Breast epithelium (tissue), 4 donors: ENCODE data around the gene ORM2. TPM values are rescaled to one million over a fixed set of nuclear protein-coding genes. Genes with fewer than 3 reads are reported as not detected.

Experiments
- DNase-seq, 2 donors: peaks; one replicate each; pipeline ENCODE4 v3.0.0-alpha.2; 2019; ENCODE audit warnings: low spot score in 2 of 2
- H3K27ac ChIP-seq, 2 donors: fragments of 200-600 bp; sonication (generic) in 1 of 2; one replicate each; pipeline ENCODE4 v1.5.1; 2016 to 2019; ENCODE audit warnings: mild to moderate bottlenecking in 1 of 2
- H3K27me3 ChIP-seq, 2 donors: fragments of 200-600 bp; sonication (generic) in 1 of 2; one replicate each; pipeline versions ENCODE4 v1.5.1 to v1.6.0; 2017 to 2019; ENCODE audit warnings: control low read depth in 1 of 2, mild to moderate bottlenecking in 1 of 2
- H3K36me3 ChIP-seq: fragments of 200-600 bp; one replicate; pipeline ENCODE4 v1.5.1; 2019
- H3K4me1 ChIP-seq, 2 donors: fragments of 200-600 bp; sonication (generic); one replicate each; pipeline ENCODE4 v1.5.1; 2016 to 2019; ENCODE audit warnings: control low read depth in 1 of 2
- H3K4me3 ChIP-seq, 3 donors: fragments of 200-600 bp; sonication (generic); 1 replicate in 2 of 3; 2 replicates in 1 of 3; pipeline ENCODE4 v1.5.1; 2016 to 2019; ENCODE audit warnings: mild to moderate bottlenecking in 3 of 3, moderate library complexity in 2 of 3
- H3K9me3 ChIP-seq, 2 donors: fragments of 200-600 bp; sonication (generic) in 1 of 2; one replicate each; pipeline ENCODE4 v1.5.1; 2016 to 2019; ENCODE audit warnings: control low read depth in 1 of 2
- CTCF ChIP-seq, 3 donors: fragments of 450-650 bp; IDR thresholded peaks; one replicate each; pipeline ENCODE4 v1.5.1; 2016 to 2017; ENCODE audit warnings: antibody characterized with exemption in 3 of 3, mild to moderate bottlenecking in 3 of 3, moderate library complexity in 3 of 3
- POLR2A ChIP-seq: fragments of 450-650 bp; IDR thresholded peaks from one replicate; pipeline ENCODE4 v1.6.1; 2016; ENCODE audit warnings: antibody characterized with exemption, mild to moderate bottlenecking, moderate library complexity
- POLR2AphosphoS5 ChIP-seq, 3 donors: sonication (generic); formaldehyde crosslinking; IDR thresholded peaks; one replicate each; pipeline ENCODE4 v1.6.1; 2017; ENCODE audit warnings: antibody characterized with exemption in 3 of 3
- intact Hi-C: fragments of 100-400 bp; cut with DNase I; formaldehyde crosslinking; loops from one replicate; pipeline ENCODE4 v1.15.1; 2023; ENCODE audit warnings: low total_unique reads
- total RNA-seq, 3 donors: library from RNA; depleted of rRNA; stranded (reverse); fragments of >200 nt; gene quantifications; one replicate each; pipeline ENCODE4 v1.1.0, GENCODE V29; 2016

Gene ORM2
- total RNA-seq, 3 donors from 2014 or later, result 1.6 to 2.9 TPM; not detected in 1

- H3K27me3 ChIP-seq, result no peaks in the 10 kb centered on the region
- H3K4me1 ChIP-seq, result peaks cover 0 to 12% of the 10 kb centered on the region in 2 donors
- H3K27ac ChIP-seq, result no peak overlapping the region
- intact Hi-C loops, result no loop called here
- no peak overlapping the region for H3K4me3 ChIP-seq
- DNase-seq, result no peak
- no peaks in the 10 kb centered on the region for H3K9me3 ChIP-seq
- H3K36me3 ChIP-seq, result no peaks in the 10 kb centered on the region
- TF ChIP-seq CTCF (IDR thresholded peaks at IDR 0.05), result no peak
- TF ChIP-seq POLR2A, result no peak
- no peak for TF ChIP-seq POLR2AphosphoS5 (IDR thresholded peaks at IDR 0.05)
Observed at GRCh38 chr9:114373960-114374730, 44.5 kb downstream of the ORM2 start.

GRCh38 chr9:114374936-114375335 lies 45.3 kb downstream of the ORM2 start:
- H3K4me3 ChIP-seq, result no peak overlapping the region
- intact Hi-C loops, result no loop called here
- no peaks in the 10 kb centered on the region for H3K9me3 ChIP-seq
- H3K27ac ChIP-seq, result no peak overlapping the region
- H3K36me3 ChIP-seq, result no peaks in the 10 kb centered on the region
- TF ChIP-seq CTCF (IDR thresholded peaks at IDR 0.05) (no peak), POLR2A (no peak), POLR2AphosphoS5 (IDR thresholded peaks at IDR 0.05) (no peak)
- H3K4me1 ChIP-seq, result peaks cover 0 to 12% of the 10 kb centered on the region in 2 donors
- no peaks in the 10 kb centered on the region for H3K27me3 ChIP-seq
- no peak for DNase-seq

GRCh38 chr9:114375386-114376175 lies 45.9 kb downstream of the ORM2 start:
- intact Hi-C loops, result no loop called here
- Histone ChIP-seq H3K27ac (no peak overlapping the region), H3K4me3 (no peak overlapping the region), H3K4me1 (peaks cover 0 to 12% of the 10 kb centered on the region in 2 donors), H3K27me3 (no peaks in the 10 kb centered on the region), H3K9me3 (no peaks in the 10 kb centered on the region), H3K36me3 (no peaks in the 10 kb centered on the region)
- TF ChIP-seq POLR2AphosphoS5 (IDR thresholded peaks at IDR 0.05), result no peak
- TF ChIP-seq POLR2A, result no peak
- no peak for TF ChIP-seq CTCF (IDR thresholded peaks at IDR 0.05)
- DNase-seq, result no peak

GRCh38 chr9:114376586-114377445 lies 47.1 kb downstream of the ORM2 start:
- no peaks in the 10 kb centered on the region for H3K27me3 ChIP-seq
- H3K36me3 ChIP-seq, result no peaks in the 10 kb centered on the region
- no peak for DNase-seq
- H3K4me1 ChIP-seq, result peaks cover 0 to 10% of the 10 kb centered on the region in 2 donors
- intact Hi-C loops, result no loop called here
- no peak overlapping the region for H3K4me3 ChIP-seq
- no peaks in the 10 kb centered on the region for H3K9me3 ChIP-seq
- H3K27ac ChIP-seq, result no peak overlapping the region
- TF ChIP-seq POLR2AphosphoS5 (IDR thresholded peaks at IDR 0.05) (no peak), POLR2A (no peak), CTCF (IDR thresholded peaks at IDR 0.05) (no peak)
